HepG2 (cell line): ENCODE data around the gene FXYD4. TPM values are rescaled to one million over a fixed set of nuclear protein-coding genes. Genes with fewer than 3 reads are reported as not detected.

Source experiments
- GRHL1 ChIP-seq: sonication (generic); formaldehyde crosslinking; conservative IDR thresholded peaks from 2 replicates; pipeline ENCODE4 v1.8.0; 2022; ENCODE audit warnings: missing genetic modification reagents
- KIAA2018 ChIP-seq: sonication (generic); formaldehyde crosslinking; IDR thresholded peaks from 2 replicates; pipeline ENCODE4 v1.5.0; 2020; ENCODE audit warnings: mild to moderate bottlenecking, missing genetic modification reagents, borderline replicate concordance
- MEIS2 ChIP-seq: sonication (generic); formaldehyde crosslinking; IDR thresholded peaks from 2 replicates; pipeline ENCODE4 v1.9.0; 2021; ENCODE audit warnings: mild to moderate bottlenecking, missing genetic modification reagents
- YEATS4 ChIP-seq: sonication (generic); formaldehyde crosslinking; IDR thresholded peaks from 2 replicates; pipeline ENCODE4 v1.4.0; 2020; ENCODE audit warnings: missing genetic modification reagents, borderline replicate concordance
- ZNF205 ChIP-seq: IDR thresholded peaks from 2 replicates; pipeline ENCODE4 v1.6.1; 2018; ENCODE audit warnings: missing biosample characterization, missing genetic modification reagents
- ZNF556 ChIP-seq: sonication (generic); formaldehyde crosslinking; IDR thresholded peaks from 2 replicates; pipeline ENCODE4 v1.4.0; 2020; ENCODE audit warnings: mild to moderate bottlenecking, missing genetic modification reagents, borderline replicate concordance
- ZNF609 ChIP-seq: sonication (generic); formaldehyde crosslinking; IDR thresholded peaks from 2 replicates; pipeline ENCODE4 v1.4.0; 2020; ENCODE audit warnings: mild to moderate bottlenecking, missing genetic modification reagents, borderline replicate concordance
- ZNF768 ChIP-seq: sonication (generic); formaldehyde crosslinking; IDR thresholded peaks from 2 replicates; pipeline ENCODE4 v1.4.0; 2020; ENCODE audit warnings: missing genetic modification reagents
- ZNF775 ChIP-seq: sonication (generic); formaldehyde crosslinking; IDR thresholded peaks from 2 replicates; pipeline ENCODE4 v1.4.0; 2020; ENCODE audit warnings: missing genetic modification reagents, mild to moderate bottlenecking, moderate library complexity, borderline replicate concordance
- polyA plus RNA-seq, 8 experiments: library from polyadenylated mRNA; depleted of rRNA in 3 of 8; stranded (reverse) in 7 of 8; unstranded in 1 of 8; fragments of >200 nt; fragmentation: Illumina TruSeq in 4 of 8; extraction: Trizol in 4 of 8; gene quantifications; 2 replicates each; pipeline versions ENCODE4 v1.2.1 to v1.2.3, GENCODE V29; 2011 to 2016; ENCODE audit warnings: low read depth in 4 of 8, missing spikeins in 1 of 8, mixed read lengths in 1 of 8; ENCODE audit not compliant: insufficient read depth in 1 of 8
- total RNA-seq, 5 experiments: library from RNA; depleted of rRNA; stranded (reverse); fragments of >200 nt; fragmentation: Illumina TruSeq; extraction: Trizol; gene quantifications; 2 replicates each; pipeline ENCODE4 v1.2.3, GENCODE V29; 2016; ENCODE audit warnings: low read depth in 1 of 5

Gene FXYD4
- total and polyA plus RNA-seq, 2 of the 13 experiments (the other 11 are each of a cell fraction or from before 2014, with no cell fraction given), result not detected

GRCh38 chr10:43408710-43409384, 37.4 kb downstream of the FXYD4 start, which contains the start of gene HNRNPF (continued):
- TF ChIP-seq KIAA2018 (CRISPR knock-in tag) (0 out of 2 replicates have a peak, but pooled peaks have one; percentile 83), MEIS2 (peak; percentile 80), ZNF768 (CRISPR knock-in tag) (peak; percentile 64; the same call in 1 of the 2 replicates), ZNF609 (CRISPR knock-in tag) (0 out of 2 replicates have a peak, but pooled peaks have one; percentile 38), ZNF556 (CRISPR knock-in tag) (peak; percentile 57; the same call in 1 of the 2 replicates), ZNF775 (CRISPR knock-in tag) (no peak; the same call in 1 of the 2 replicates), GRHL1 (CRISPR knock-in tag) (no peak), ZNF205 (CRISPR knock-in tag) (0 out of 2 replicates have a peak, but pooled peaks have one; percentile 54), YEATS4 (CRISPR knock-in tag) (peak; percentile 97)
